Neuronal stem cell (in vitro differentiated cells): ENCODE results near the gene TNFRSF4.

ENCODE experiments used
- DNase-seq: peaks from one replicate; pipeline ENCODE4 v3.0.0-alpha.2; 2013; ENCODE audit warnings: low spot score
- H2AFZ ChIP-seq: one replicate; pipeline ENCODE4 v1.6.1; 2013; ENCODE audit warnings: mild to moderate bottlenecking, low read length, inconsistent platforms
- H2AK5ac ChIP-seq: 2 replicates; pipeline ENCODE4 v1.6.1; 2013; ENCODE audit warnings: low read depth, mild to moderate bottlenecking, inconsistent platforms, low read length, moderate library complexity, mixed read lengths
- H2BK120ac ChIP-seq: 2 replicates; pipeline ENCODE4 v1.6.1; 2013; ENCODE audit warnings: low read depth, mild to moderate bottlenecking, inconsistent platforms, low read length, moderate library complexity, mixed read lengths
- H2BK12ac ChIP-seq: one replicate; pipeline ENCODE4 v1.6.1; 2013; ENCODE audit warnings: low read length, inconsistent platforms
- H2BK15ac ChIP-seq: 2 replicates; pipeline ENCODE4 v1.6.1; 2013; ENCODE audit warnings: mild to moderate bottlenecking, low read length, inconsistent platforms, mixed read lengths
- H2BK5ac ChIP-seq: one replicate; pipeline ENCODE4 v1.6.1; 2013; ENCODE audit warnings: inconsistent platforms, mild to moderate bottlenecking, low read length, moderate library complexity
- H3K14ac ChIP-seq: one replicate; pipeline ENCODE4 v1.6.1; 2013; ENCODE audit warnings: low read length, inconsistent platforms
- H3K18ac ChIP-seq: 2 replicates; pipeline ENCODE4 v1.6.1; 2013; ENCODE audit warnings: low read length, inconsistent platforms
- H3K23ac ChIP-seq: 2 replicates; pipeline ENCODE4 v1.6.1; 2013; ENCODE audit warnings: low read depth, mild to moderate bottlenecking, mixed read lengths, low read length, inconsistent platforms; ENCODE audit not compliant: poor library complexity
- H3K27ac ChIP-seq: replicated peaks from 3 replicates; pipeline ENCODE4 v1.5.1; 2013; ENCODE audit warnings: low read length, inconsistent platforms
- H3K27me3 ChIP-seq, 3 experiments: 2 replicates each; pipeline ENCODE4 v1.6.1; 2013; ENCODE audit warnings: low read length in 3 of 3, mild to moderate bottlenecking in 2 of 3, inconsistent platforms in 1 of 3, low read depth in 1 of 3, mixed read lengths in 1 of 3, moderate library complexity in 1 of 3; ENCODE audit not compliant: control insufficient read depth in 3 of 3, insufficient read depth in 3 of 3
- H3K36me3 ChIP-seq, 2 donors: replicated peaks in 1 of 2; 2 replicates each; pipeline ENCODE4 v1.6.1; 2013; ENCODE audit warnings: low read length in 2 of 2; ENCODE audit not compliant: control insufficient read depth in 2 of 2, insufficient read depth in 2 of 2
- H3K4ac ChIP-seq: 2 replicates; pipeline ENCODE4 v1.6.1; 2013; ENCODE audit warnings: inconsistent platforms, mild to moderate bottlenecking, low read length, moderate library complexity
- H3K4me1 ChIP-seq, 2 donors: 1 replicate in 1 of 2; 2 replicates in 1 of 2; pipeline ENCODE4 v1.6.1; 2013; ENCODE audit warnings: low read length in 2 of 2, low read depth in 1 of 2; ENCODE audit not compliant: control insufficient read depth in 2 of 2, insufficient read depth in 1 of 2
- H3K4me2 ChIP-seq: one replicate; pipeline ENCODE4 v1.6.1; 2013; ENCODE audit warnings: mild to moderate bottlenecking, low read length, inconsistent platforms; ENCODE audit not compliant: insufficient read depth, poor library complexity, severe bottlenecking
- H3K4me3 ChIP-seq, 2 donors: 2 replicates each; pipeline ENCODE4 v1.5.1; 2013; ENCODE audit warnings: low read length in 2 of 2, mild to moderate bottlenecking in 2 of 2, inconsistent platforms in 1 of 2, moderate library complexity in 1 of 2
- H3K79me1 ChIP-seq: one replicate; pipeline ENCODE4 v1.6.1; 2013; ENCODE audit warnings: low read depth, mild to moderate bottlenecking, inconsistent platforms, low read length, moderate library complexity
- H3K9ac ChIP-seq: one replicate; pipeline ENCODE4 v1.6.1; 2013; ENCODE audit warnings: mild to moderate bottlenecking, low read depth, low read length, inconsistent platforms; ENCODE audit not compliant: poor library complexity
- H3K9me3 ChIP-seq, 2 donors: replicated peaks in 1 of 2; 2 replicates each; pipeline versions ENCODE3 to v1.6.1; 2013; ENCODE audit warnings: low read length in 2 of 2, mild to moderate bottlenecking in 2 of 2, inconsistent platforms in 1 of 2, low read depth in 1 of 2, mixed read lengths in 1 of 2, moderate library complexity in 1 of 2; ENCODE audit not compliant: control insufficient read depth in 2 of 2, insufficient read depth in 1 of 2
- H4K8ac ChIP-seq: one replicate; pipeline ENCODE4 v1.6.1; 2013; ENCODE audit warnings: low read depth, mild to moderate bottlenecking, inconsistent platforms, low read length, moderate library complexity
- H4K91ac ChIP-seq: one replicate; pipeline ENCODE4 v1.6.1; 2013; ENCODE audit warnings: low read length, low read depth, mild to moderate bottlenecking, inconsistent platforms; ENCODE audit not compliant: poor library complexity
- WGBS, 2 donors: extraction: QIAGEN DNeasy Blood & Tissue Kit; methylation state at CpG; one replicate each; pipeline ENCODE4 v1.1.7; 2013; ENCODE audit warnings: missing lambda C conversion rate in 2 of 2, mixed read lengths in 1 of 2; ENCODE audit not compliant: insufficient read length in 2 of 2, insufficient replicate concordance in 1 of 2; ENCODE audit errors: extremely low coverage in 2 of 2; 5-methylcytosine and 5-hydroxymethylcytosine counted together

TNFRSF4 gene

DNA sequence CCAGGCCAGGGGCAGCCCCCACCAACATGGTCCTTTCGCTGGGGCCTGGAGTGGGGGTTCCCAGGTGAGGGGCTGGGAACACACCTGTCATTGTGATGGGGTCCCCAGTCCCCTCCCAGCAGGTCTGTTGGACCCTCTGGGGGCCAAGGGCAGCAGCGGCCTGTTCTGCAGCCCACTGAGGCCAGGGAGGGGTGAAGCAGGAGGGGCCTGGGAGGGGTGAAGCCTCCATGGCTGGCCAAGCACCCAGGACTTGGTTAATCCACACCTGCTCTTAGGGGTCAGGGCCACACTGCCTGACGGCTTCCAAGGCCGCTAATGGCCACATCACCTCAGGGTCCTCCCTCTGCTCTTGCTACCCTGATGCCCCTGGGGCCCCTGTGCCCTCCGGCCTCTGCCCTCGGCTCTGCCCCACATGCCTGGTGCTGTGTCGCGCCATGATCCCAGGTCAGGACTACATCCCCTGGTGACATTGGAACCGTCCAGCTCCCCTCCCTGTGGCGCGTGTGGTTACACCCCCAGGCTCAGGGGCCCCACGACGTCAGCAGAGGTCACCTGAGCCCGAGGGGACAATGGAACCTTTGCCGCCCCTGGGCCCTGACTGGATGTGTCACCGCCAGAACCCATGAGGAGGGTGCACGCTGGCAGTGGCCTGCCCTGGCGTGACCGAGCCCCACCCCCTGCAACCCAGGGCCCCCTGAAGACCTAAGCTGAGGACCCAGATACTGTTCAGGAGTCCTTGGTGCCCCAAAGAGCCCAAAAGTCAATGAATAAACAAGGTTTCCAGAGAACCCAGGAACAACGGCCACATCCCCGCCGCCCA, 14.6 kb downstream of the TNFRSF4 start:
- Histone ChIP-seq H2BK120ac (peak overlapping the region; percentile 9), H3K14ac (no peak overlapping the region), H2BK12ac (peak overlapping the region; percentile 58), H3K36me3 (no peaks in the 10 kb centered on the region), H3K79me1 (no peaks in the 10 kb centered on the region), H2AK5ac (peak overlapping the region; percentile 99), H4K91ac (no peak overlapping the region), H2BK15ac (peak overlapping the region; percentile 83), H3K9me3 (peaks cover 4 to 5% of the 10 kb centered on the region in 2 donors), H3K9ac (no peak overlapping the region), H3K4me1 (peaks cover 3 to 14% of the 10 kb centered on the region in 2 donors), H2AFZ (no peak overlapping the region), H2BK5ac (peak overlapping the region; percentile 90), H3K18ac (peak overlapping the region; percentile 38), H3K27ac (no peak overlapping the region), H3K4me2 (no peak overlapping the region), H3K4me3 (no peak overlapping the region), H4K8ac (no peak overlapping the region), H3K23ac (no peak overlapping the region), H3K27me3 (peaks cover 0 to 10% (median 6%) of the 10 kb centered on the region in 3 experiments), H3K4ac (no peak overlapping the region)
- no peak for DNase-seq
- WGBS, 2 donors = no CpG with 5 or more reads among the region's 22 CpGs

DNA sequence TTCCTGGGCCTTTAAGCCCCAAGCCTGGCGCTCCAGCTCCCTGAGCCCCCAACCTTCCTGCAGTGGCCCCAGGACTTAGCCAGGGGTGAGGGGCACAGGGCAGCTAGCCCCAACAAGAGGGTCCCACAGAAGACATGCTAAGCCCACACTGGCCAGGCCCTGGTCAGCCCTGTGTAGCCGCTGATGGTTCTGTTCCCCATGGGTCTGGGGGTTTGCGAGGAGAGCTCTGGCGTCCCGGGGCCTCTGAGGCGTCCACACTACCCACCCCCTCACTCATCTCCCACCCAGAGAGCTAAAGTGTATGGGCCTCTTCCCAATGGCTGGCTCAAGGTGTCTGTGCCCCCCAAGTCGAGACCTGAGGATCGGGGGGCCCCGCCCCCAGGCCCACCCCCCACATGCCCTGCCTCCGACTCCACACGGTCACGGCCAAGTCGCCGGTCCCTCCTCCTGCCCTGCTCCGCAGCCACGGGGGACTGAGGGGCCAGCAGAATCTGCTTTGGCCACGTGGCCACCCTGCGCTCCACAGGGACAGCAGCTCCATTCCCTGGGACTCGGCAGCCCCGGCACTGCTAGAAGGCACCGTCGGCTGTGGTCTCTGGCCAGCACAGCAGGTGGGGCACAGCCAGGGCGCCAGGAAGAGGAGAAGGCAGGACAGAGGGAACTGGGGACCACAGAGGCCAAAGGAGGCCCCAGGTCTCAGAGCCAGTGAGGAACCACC, 15.4 kb downstream of the TNFRSF4 start:
- Histone ChIP-seq H3K4ac (no peak overlapping the region), H3K4me3 (no peak overlapping the region), H3K18ac (peak overlapping the region; percentile 28), H3K79me1 (no peaks in the 10 kb centered on the region), H3K9ac (peak overlapping the region; percentile 24), H3K14ac (peak overlapping the region; percentile 82), H3K4me2 (no peak overlapping the region), H3K36me3 (no peaks in the 10 kb centered on the region), H3K9me3 (peaks cover 5% of the 10 kb centered on the region in 2 donors), H4K91ac (no peak overlapping the region), H3K4me1 (peaks cover 3 to 14% of the 10 kb centered on the region in 2 donors), H2AK5ac (peak overlapping the region; percentile 53), H3K23ac (no peak overlapping the region), H2BK5ac (peak overlapping the region; percentile 90), H2BK120ac (no peak overlapping the region), H4K8ac (no peak overlapping the region), H3K27ac (no peak overlapping the region), H3K27me3 (peaks cover 0 to 6% (median 3%) of the 10 kb centered on the region in 3 experiments), H2BK12ac (peak overlapping the region; percentile 98), H2BK15ac (peak overlapping the region; percentile 89), H2AFZ (no peak overlapping the region)
- WGBS, 2 donors = no CpG with 5 or more reads among the region's 23 CpGs
- DNase-seq = no peak

- Histone ChIP-seq H3K9ac (no peak overlapping the region), H3K4me2 (no peak overlapping the region), H3K4me1 (peaks cover 3 to 14% of the 10 kb centered on the region in 2 donors), H2BK12ac (no peak overlapping the region), H3K14ac (no peak overlapping the region), H3K23ac (peak overlapping the region; percentile 31), H3K36me3 (no peaks in the 10 kb centered on the region), H2BK15ac (peak overlapping the region; percentile 89), H3K27ac (no peak overlapping the region), H4K8ac (no peak overlapping the region), H3K9me3 (peaks cover 5% of the 10 kb centered on the region in 2 donors), H3K18ac (peak overlapping the region; percentile 71), H2AFZ (no peak overlapping the region), H3K27me3 (peaks cover 0 to 6% (median 0%) of the 10 kb centered on the region in 3 experiments), H3K4ac (no peak overlapping the region), H2BK120ac (no peak overlapping the region), H2AK5ac (peak overlapping the region; percentile 46), H3K4me3 (no peak overlapping the region), H2BK5ac (no peak overlapping the region), H4K91ac (no peak overlapping the region), H3K79me1 (no peaks in the 10 kb centered on the region)
- DNase-seq = no peak
- WGBS, 2 donors = no CpG with 5 or more reads among the region's 48 CpGs
Observed at GRCh38 chr1:1197551-1198422, 16.2 kb downstream of the TNFRSF4 start.
